Measurements from ENCODE around the gene OBSCN.
"Not testable (repeated sequence)": the region's sequence is repeated elsewhere in the genome, so short reads cannot be mapped to it uniquely, and the experiment has no call there.

The OBSCN gene

DNA sequence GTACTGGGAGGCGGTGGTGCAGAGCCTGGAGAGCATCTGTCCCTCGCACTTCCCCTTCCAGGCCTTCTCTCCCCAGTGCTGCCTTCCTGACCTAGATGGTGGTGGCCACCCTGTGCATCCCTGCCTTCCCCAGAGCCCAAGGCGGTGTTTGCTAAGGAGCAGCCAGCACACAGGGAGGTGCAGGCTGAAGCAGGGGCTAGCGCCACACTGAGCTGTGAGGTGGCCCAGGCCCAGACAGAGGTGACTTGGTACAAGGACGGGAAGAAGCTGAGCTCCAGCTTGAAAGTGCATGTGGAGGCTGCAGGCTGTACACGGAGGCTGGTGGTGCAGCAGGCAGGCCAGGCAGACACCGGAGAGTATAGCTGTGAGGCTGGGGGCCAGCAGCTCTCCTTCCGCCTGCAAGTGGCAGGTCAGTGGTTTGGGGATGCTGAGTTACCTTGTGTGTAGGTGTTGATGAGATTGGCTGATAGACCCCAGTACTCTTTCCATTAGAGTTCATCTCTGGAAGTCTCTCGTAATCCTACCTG, 51.6 kb downstream of the OBSCN start:
- peaks cover 3% of the 10 kb centered on the region for H3K36me3 ChIP-seq (ENCODE audit: control insufficient read depth, insufficient read depth, low read length)
- H3K27me3 ChIP-seq (ENCODE audit: control insufficient read depth, insufficient read depth, low read length): no peaks in the 10 kb centered on the region
- no peak overlapping the region for H3K27ac ChIP-seq (ENCODE audit: low read depth, low read length)
- no peaks in the 10 kb centered on the region for H3K4me1 ChIP-seq (ENCODE audit: control insufficient read depth, insufficient read depth, low read length)
- no peak overlapping the region for H3K9ac ChIP-seq (ENCODE audit: low read length)
- no peak overlapping the region for H3K4me3 ChIP-seq (ENCODE audit: low read length)

DNA sequence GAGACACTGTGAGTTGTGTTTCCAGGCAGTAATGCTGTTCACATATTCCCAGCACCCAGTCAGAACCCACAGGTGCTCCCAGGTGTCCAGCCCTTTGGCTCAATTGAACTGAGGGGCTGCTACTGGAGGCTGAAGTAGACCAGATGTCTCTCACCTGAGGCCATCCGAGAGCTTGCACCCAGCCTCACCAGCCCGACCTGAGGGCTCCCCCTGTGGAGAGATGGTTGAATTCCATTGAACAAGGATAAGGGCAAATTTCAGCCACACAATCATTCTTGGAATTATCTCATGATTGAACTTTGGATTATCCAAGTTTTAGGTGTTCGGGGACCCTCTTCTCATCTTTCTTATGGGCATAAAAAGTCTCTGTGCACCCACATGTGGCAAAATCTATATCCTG, 52.1 kb downstream of the OBSCN start:
- Histone ChIP-seq H3K4me1 (ENCODE audit: control insufficient read depth, insufficient read depth, low read length) (no peaks in the 10 kb centered on the region), H3K27ac (ENCODE audit: low read depth, low read length) (no peak overlapping the region), H3K27me3 (ENCODE audit: control insufficient read depth, insufficient read depth, low read length) (no peaks in the 10 kb centered on the region), H3K36me3 (ENCODE audit: control insufficient read depth, insufficient read depth, low read length) (peaks cover 3% of the 10 kb centered on the region), H3K4me3 (ENCODE audit: low read length) (no peak overlapping the region), H3K9ac (ENCODE audit: low read length) (no peak overlapping the region)

DNA sequence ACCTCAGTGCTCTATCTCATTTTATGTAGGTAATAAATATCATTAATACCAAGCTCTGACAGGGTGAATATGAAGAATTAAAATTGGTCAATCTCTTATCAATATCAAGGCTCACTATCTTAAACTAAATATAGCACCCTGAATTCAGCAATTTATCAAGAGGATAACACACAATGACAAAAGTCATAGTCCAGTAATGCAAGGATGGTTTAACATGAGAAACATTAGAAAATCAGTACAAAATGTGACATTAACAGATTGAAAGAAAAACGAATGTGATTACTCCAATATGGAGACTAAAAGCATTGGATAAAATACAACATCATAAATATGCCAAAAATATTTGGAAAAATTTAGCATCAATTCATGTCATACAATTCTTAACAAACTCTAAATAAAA, 53.9 kb downstream of the OBSCN start:
- Histone ChIP-seq H3K27ac (ENCODE audit: low read depth, low read length) (no peak overlapping the region), H3K36me3 (ENCODE audit: control insufficient read depth, insufficient read depth, low read length) (peaks cover 3% of the 10 kb centered on the region), H3K27me3 (ENCODE audit: control insufficient read depth, insufficient read depth, low read length) (no peaks in the 10 kb centered on the region), H3K9ac (ENCODE audit: low read length) (no peak overlapping the region), H3K4me3 (ENCODE audit: low read length) (no peak overlapping the region), H3K4me1 (ENCODE audit: control insufficient read depth, insufficient read depth, low read length) (no peaks in the 10 kb centered on the region)

DNA sequence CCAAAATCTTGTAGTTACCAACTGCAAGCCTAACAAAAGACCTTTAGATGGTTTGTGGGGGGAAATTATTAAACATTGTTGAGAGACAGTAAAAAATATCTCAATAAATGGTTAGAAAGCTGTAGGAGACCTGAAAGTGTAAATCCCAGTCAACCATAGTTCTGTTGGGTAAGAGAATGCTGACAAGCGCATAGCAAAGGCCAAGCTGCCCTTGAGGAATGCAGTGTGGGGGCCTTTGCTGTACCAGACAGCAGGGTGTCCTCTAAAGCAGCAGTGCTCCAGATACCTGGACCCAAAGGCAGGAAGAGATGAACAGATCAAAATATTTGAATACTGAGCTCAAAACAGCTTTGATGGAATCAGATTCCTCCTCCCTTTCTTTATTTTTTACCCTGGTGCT, 54.6 kb downstream of the OBSCN start:
- no peak overlapping the region for H3K4me3 ChIP-seq (ENCODE audit: low read length)
- H3K27ac ChIP-seq (ENCODE audit: low read depth, low read length): no peak overlapping the region
- no peak overlapping the region for H3K9ac ChIP-seq (ENCODE audit: low read length)
- H3K4me1 ChIP-seq (ENCODE audit: control insufficient read depth, insufficient read depth, low read length): no peaks in the 10 kb centered on the region
- H3K27me3 ChIP-seq (ENCODE audit: control insufficient read depth, insufficient read depth, low read length): no peaks in the 10 kb centered on the region
- peaks cover 3% of the 10 kb centered on the region for H3K36me3 ChIP-seq (ENCODE audit: control insufficient read depth, insufficient read depth, low read length)

DNA sequence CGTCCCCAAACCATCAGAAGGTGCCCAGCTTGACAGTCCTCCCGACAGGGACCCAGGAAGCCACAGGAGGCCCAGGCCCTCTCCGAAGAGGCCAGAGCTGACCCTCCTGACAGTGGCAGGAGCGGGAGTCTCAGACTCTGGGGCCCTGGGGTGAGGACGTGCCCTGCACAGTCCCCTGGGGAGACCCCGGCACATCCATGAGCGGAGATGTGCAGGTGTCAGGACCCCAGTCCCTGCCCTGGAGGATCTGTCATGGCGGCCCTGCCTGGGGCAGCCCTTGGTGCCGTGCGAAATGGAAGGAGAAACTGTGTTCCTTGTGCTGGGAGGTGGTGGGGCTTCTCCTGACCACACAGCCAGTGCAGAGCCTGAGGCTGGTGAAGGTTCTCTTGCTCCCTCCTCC, 55.8 kb downstream of the OBSCN start:
- no peak overlapping the region for H3K9ac ChIP-seq (ENCODE audit: low read length)
- no peaks in the 10 kb centered on the region for H3K4me1 ChIP-seq (ENCODE audit: control insufficient read depth, insufficient read depth, low read length)
- peaks cover 3% of the 10 kb centered on the region for H3K36me3 ChIP-seq (ENCODE audit: control insufficient read depth, insufficient read depth, low read length)
- H3K27me3 ChIP-seq (ENCODE audit: control insufficient read depth, insufficient read depth, low read length): no peaks in the 10 kb centered on the region
- no peak overlapping the region for H3K4me3 ChIP-seq (ENCODE audit: low read length)
- H3K27ac ChIP-seq (ENCODE audit: low read depth, low read length): no peak overlapping the region

DNA sequence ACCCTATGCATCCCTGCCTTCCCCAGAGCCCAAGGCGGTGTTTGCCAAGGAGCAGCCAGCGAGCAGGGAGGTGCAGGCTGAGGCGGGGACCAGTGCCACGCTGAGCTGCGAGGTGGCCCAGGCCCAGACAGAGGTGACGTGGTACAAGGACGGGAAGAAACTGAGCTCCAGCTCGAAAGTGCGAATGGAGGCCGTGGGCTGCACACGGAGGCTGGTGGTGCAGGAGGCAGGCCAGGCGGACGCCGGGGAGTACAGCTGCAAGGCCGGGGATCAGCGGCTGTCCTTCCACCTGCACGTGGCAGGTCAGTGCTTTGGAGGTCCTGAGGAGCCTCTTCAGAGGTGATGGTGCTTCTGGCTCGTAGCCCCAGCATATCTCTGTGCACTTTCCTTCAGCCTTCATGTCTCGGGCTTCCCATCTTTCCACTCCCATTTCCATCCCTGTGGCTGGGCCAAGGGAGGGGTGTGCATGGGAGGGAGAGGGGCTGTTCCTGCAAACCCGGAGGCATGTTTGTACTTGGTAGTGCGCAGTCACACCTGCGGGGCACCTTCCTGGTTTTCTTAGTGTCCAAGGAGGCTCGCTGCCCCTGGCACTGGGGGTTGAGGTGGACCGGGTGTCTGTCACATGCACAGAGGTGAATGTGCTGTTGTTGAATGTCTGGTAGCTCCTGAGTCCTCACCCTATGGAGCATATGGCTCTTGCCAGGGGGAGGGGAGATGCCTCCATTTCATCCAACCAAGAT, 56.4 kb downstream of the OBSCN start:
- peaks cover 3% of the 10 kb centered on the region for H3K36me3 ChIP-seq (ENCODE audit: control insufficient read depth, insufficient read depth, low read length)
- no peak overlapping the region for H3K9ac ChIP-seq (ENCODE audit: low read length)
- H3K27ac ChIP-seq (ENCODE audit: low read depth, low read length): no peak overlapping the region
- H3K27me3 ChIP-seq (ENCODE audit: control insufficient read depth, insufficient read depth, low read length): no peaks in the 10 kb centered on the region
- H3K4me3 ChIP-seq (ENCODE audit: low read length): no peak overlapping the region
- H3K4me1 ChIP-seq (ENCODE audit: control insufficient read depth, insufficient read depth, low read length): no peaks in the 10 kb centered on the region

DNA sequence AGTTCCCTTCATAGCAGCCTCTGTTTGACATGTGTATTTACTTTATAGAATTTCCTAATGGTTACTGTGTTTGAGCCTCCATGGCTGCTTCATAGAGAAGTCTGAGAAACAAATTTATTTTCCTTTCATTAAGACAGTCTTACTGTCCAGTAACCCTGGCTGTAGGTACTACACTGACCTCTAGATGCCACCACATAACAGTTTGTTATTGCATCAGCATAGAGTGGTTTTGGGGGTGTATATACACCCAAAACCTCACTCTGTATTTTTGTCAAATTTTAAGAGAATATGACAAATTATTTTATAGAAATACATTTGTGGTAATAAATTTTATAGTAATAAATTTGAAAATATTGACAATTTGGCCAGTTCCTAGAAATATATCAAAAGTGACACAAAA, 57.3 kb downstream of the OBSCN start:
- Histone ChIP-seq H3K27ac (ENCODE audit: low read depth, low read length) (no peak overlapping the region), H3K4me1 (ENCODE audit: control insufficient read depth, insufficient read depth, low read length) (no peaks in the 10 kb centered on the region), H3K4me3 (ENCODE audit: low read length) (no peak overlapping the region), H3K36me3 (ENCODE audit: control insufficient read depth, insufficient read depth, low read length) (no peaks in the 10 kb centered on the region), H3K27me3 (ENCODE audit: control insufficient read depth, insufficient read depth, low read length) (no peaks in the 10 kb centered on the region), H3K9ac (ENCODE audit: low read length) (no peak overlapping the region)

DNA sequence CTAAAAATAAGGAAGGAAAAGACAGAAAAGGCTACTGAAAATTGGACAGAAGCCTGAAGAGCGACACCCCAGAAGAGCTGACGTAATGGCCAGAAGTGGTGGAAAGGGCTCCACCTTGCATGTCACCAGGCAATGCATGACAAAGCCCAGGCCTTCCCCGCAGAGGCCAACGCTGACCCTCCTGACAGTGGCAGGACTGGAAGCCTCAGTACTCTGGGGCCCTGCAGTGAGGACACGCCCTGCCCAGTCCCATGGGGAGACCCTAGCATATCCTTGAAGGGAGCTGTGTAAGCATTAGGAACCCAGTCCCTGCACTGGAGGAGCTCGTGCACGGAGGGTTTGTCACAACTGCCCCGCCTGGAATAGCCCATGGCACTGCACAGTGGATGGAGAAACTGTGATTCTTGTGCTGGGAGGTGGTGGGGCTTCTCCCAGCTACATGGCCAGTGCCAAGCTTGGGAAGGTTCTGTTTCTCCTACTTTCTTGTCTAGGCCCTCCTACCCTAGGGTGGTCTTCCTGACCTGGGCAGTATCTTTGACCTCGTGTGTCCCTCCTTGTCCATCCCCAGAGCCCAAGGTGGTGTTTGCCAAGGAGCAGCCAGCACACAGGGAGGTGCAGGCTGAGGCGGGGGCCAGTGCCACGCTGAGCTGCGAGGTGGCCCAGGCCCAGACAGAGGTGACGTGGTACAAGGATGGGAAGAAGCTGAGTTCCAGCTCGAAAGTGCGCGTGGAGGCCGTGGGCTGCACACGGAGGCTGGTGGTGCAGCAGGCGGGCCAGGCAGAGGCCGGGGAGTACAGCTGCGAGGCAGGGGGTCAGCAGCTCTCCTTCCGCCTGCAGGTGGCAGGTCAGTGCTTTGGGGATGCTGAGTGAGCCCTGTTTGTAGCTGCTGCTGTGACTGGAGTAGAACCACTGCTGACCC, 60.4 kb downstream of the OBSCN start:
- Histone ChIP-seq H3K27me3 (ENCODE audit: control insufficient read depth, insufficient read depth, low read length) (no peaks in the 10 kb centered on the region), H3K36me3 (ENCODE audit: control insufficient read depth, insufficient read depth, low read length) (no peaks in the 10 kb centered on the region), H3K9ac (ENCODE audit: low read length) (no peak overlapping the region), H3K4me3 (ENCODE audit: low read length) (no peak overlapping the region), H3K4me1 (ENCODE audit: control insufficient read depth, insufficient read depth, low read length) (no peaks in the 10 kb centered on the region), H3K27ac (ENCODE audit: low read depth, low read length) (no peak overlapping the region)

DNA sequence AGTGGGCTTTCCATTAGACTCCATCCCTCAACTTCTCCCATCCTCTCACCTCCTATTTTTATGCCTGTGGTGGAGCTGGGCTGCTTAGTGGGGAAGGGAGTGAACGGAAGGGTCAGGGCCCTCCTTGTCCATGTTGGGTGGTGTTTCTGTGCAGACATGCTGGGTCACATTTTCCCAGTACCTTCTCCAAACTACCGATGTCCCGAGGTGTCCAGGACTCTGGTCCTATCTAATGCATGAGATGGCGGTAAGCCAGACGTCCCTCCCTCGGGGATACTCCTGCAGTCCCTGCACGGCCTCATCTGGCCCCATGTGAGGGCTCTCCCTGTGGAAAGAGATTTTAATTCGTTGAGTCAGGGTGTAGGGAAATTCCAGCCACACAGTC, 61.0 kb downstream of the OBSCN start:
- Histone ChIP-seq H3K27ac (ENCODE audit: low read depth, low read length) (no peak overlapping the region), H3K27me3 (ENCODE audit: control insufficient read depth, insufficient read depth, low read length) (no peaks in the 10 kb centered on the region), H3K4me3 (ENCODE audit: low read length) (no peak overlapping the region), H3K9ac (ENCODE audit: low read length) (no peak overlapping the region), H3K4me1 (ENCODE audit: control insufficient read depth, insufficient read depth, low read length) (no peaks in the 10 kb centered on the region), H3K36me3 (ENCODE audit: control insufficient read depth, insufficient read depth, low read length) (no peaks in the 10 kb centered on the region)

DNA sequence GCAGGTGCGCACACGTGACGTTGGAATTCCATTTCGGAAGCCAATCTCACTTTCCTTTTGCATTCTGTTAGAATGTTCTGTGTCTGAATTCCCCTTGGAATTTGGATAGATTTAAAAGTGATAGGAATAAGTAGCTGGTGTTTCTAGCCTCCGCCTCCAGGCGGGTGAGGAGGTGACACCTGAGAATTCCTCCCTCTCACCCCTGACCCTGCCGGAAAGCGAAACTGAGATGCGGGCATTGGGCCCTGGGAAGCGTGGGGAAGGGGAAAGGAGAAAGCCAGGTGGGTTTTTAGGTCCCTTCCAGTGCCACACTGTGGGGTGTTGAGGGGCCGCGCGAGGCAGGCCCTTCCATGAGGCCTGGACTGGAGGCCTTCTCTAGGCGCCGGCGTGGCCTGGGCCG, 61.6 kb downstream of the OBSCN start:
- H3K27me3 ChIP-seq (ENCODE audit: control insufficient read depth, insufficient read depth, low read length); H3K4me3 ChIP-seq (ENCODE audit: low read length); H3K9ac ChIP-seq (ENCODE audit: low read length); H3K36me3 ChIP-seq (ENCODE audit: control insufficient read depth, insufficient read depth, low read length); H3K4me1 ChIP-seq (ENCODE audit: control insufficient read depth, insufficient read depth, low read length); H3K27ac ChIP-seq (ENCODE audit: low read depth, low read length): not testable (repeated sequence)

DNA sequence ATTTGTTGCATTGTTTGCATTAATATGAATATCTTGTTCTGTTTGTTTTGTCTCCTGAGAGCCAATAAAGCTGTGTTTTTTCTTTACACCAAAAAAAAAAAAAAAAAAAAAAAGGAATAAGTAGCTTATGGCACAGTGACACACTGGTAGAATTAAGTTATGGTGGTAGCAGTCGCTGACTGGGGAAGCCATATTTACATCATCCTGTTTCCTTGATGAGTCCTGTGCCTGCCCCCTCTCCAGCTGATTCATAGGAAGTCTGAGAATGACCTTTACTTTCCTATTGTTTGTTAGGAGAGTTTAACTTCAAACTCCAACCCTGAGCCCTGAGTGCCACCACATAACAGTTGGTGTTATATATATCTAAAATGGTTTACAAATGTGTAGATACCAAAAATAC, 62.2 kb downstream of the OBSCN start:
- Histone ChIP-seq H3K4me3 (ENCODE audit: low read length) (no peak overlapping the region), H3K36me3 (ENCODE audit: control insufficient read depth, insufficient read depth, low read length) (no peaks in the 10 kb centered on the region)

DNA sequence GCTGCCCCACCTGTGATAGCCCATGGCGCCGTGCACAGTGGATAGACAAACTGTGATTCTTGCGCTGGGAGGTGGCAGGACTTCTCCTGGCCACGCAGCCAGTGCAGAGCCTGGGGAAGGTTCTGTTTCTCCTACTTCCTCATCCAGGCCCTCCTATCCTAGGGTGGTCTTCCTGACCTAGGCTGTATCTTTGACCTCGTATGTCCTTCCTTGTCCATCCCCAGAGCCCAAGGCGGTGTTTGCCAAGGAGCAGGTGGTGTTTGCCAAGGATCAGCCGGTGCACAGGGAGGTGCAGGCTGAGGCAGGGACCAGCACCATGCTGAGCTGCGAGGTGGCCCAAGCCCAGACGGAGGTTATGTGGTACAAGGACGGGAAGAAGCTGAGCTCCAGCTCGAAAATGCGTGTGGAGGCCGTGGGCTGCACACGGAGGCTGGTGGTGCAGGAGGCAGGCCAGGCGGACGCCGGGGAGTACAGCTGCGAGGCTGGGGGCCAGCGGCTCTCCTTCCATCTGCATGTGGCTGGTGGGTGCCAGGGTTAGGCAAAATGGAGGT, 63.9 kb downstream of the OBSCN start:
- no peak overlapping the region for H3K4me3 ChIP-seq (ENCODE audit: low read length)
- no peak overlapping the region for H3K9ac ChIP-seq (ENCODE audit: low read length)
- H3K4me1 ChIP-seq (ENCODE audit: control insufficient read depth, insufficient read depth, low read length): peaks cover 6% of the 10 kb centered on the region
- H3K27ac ChIP-seq (ENCODE audit: low read depth, low read length): no peak overlapping the region
- peaks cover 3% of the 10 kb centered on the region for H3K27me3 ChIP-seq (ENCODE audit: control insufficient read depth, insufficient read depth, low read length)
- no peaks in the 10 kb centered on the region for H3K36me3 ChIP-seq (ENCODE audit: control insufficient read depth, insufficient read depth, low read length)

More for the DNA sequence above, 62.2 kb downstream of the OBSCN start:
- peaks cover under 1% of the 10 kb centered on the region for H3K4me1 ChIP-seq (ENCODE audit: control insufficient read depth, insufficient read depth, low read length)
- H3K9ac ChIP-seq (ENCODE audit: low read length): no peak overlapping the region
- peaks cover under 1% of the 10 kb centered on the region for H3K27me3 ChIP-seq (ENCODE audit: control insufficient read depth, insufficient read depth, low read length)
- H3K27ac ChIP-seq (ENCODE audit: low read depth, low read length): no peak overlapping the region

All from rectal smooth muscle tissue (tissue), 1 donor.